GM10248 (cell line): ENCODE measurements around the gene PHYKPL.
"Not testable (repeated sequence)": the region's sequence is repeated elsewhere in the genome, so short reads cannot be mapped to it uniquely, and the experiment has no call there.

Experiments used
- CTCF ChIA-PET: fragments of 300-600 bp; sonication (Branson Sonifier 250); formaldehyde crosslinking; extraction: SDS; loops from one replicate; lab custom pipeline; 2021; ENCODE audit warnings: antibody characterized with exemption; lab: Yijun Ruan, JAX
- POLR2A ChIA-PET: fragments of 350-650 bp; sonication (Branson Sonifier 250); formaldehyde crosslinking; extraction: SDS; loops from one replicate; lab custom pipeline; 2020; ENCODE audit warnings: antibody characterized with exemption; lab: Yijun Ruan, JAX
- DNase-seq: peaks from one replicate; pipeline ENCODE4 v3.0.0; 2012; ENCODE audit errors: extremely low spot score
- CTCF ChIP-seq: IDR thresholded peaks from 2 replicates; pipeline ENCODE4 v1.5.1; 2012; ENCODE audit warnings: mild to moderate bottlenecking, low read depth; ENCODE audit errors: extremely low read depth, missing control alignments, control extremely low read depth

Gene PHYKPL

GRCh38 chr5:178259623-178260536 is 27.3 kb upstream of the PHYKPL start:
- no peak for DNase-seq
- POLR2A ChIA-PET: no interaction called here
- CTCF ChIA-PET: interaction anchor here (0.9 to 1.1 kb wide), 2 partner anchors 22 to 25 kb away, joined by 3 to 4 read pairs; no protein-coding TSS in a partner anchor
- TF ChIP-seq CTCF: no peak

GRCh38 chr5:178257650-178258049 is 25.0 kb upstream of the PHYKPL start:
- ChIA-PET POLR2A (no interaction called here), CTCF (no interaction called here)
- no peak for TF ChIP-seq CTCF
- DNase-seq: no peak

DNA sequence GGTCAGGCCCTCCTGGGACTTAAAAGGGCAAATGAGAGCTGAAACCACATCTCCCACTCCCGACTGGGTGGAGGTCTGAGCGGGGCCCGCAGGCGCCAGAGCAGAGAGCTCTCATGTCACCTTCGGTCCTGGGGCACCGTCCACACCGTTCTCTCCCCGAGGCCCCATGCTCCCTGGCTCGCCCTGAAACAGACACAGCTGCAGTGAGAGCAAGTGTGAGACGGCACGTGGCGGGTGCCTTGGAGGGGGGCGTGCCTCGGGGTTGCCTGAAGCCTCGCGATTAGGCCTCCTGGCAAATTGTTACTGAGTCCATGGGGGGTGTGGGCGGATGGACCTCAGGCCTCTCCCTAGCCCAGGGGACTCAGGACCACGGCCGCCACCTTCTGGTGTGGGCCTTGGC is 24.1 kb upstream of the PHYKPL start:
- DNase-seq: no peak
- CTCF ChIA-PET: interaction anchor here (0.6 to 1.2 kb wide), 2 partner anchors 22 to 23 kb away, joined by 3 to 4 read pairs; no protein-coding TSS in a partner anchor
- POLR2A ChIA-PET: no interaction called here
- TF ChIP-seq CTCF: no peak

GRCh38 chr5:178253632-178254031 is 21.0 kb upstream of the PHYKPL start:
- POLR2A ChIA-PET, DNase-seq: not testable (repeated sequence)
- CTCF ChIA-PET: interaction anchor here (1.8 kb wide), 1 partner anchor 19 kb away, joined by 4 read pairs; no protein-coding TSS in a partner anchor

GRCh38 chr5:178252258-178252657 is 19.7 kb upstream of the PHYKPL start:
- no peak for TF ChIP-seq CTCF
- CTCF ChIA-PET: interaction anchor here (4.1 kb wide), 1 partner anchor 17 kb away, joined by 18 read pairs; no protein-coding TSS in a partner anchor

GRCh38 chr5:178250263-178250662 is 17.7 kb upstream of the PHYKPL start:
- ChIA-PET CTCF (interaction anchor here (4.1 kb wide), 1 partner anchor 15 kb away, joined by 18 read pairs; no protein-coding TSS in a partner anchor), POLR2A (no interaction called here)
- DNase-seq: no peak
- no peak for TF ChIP-seq CTCF

More at GRCh38 chr5:178252258-178252657, 19.7 kb upstream of the PHYKPL start:
- POLR2A ChIA-PET: no interaction called here
- DNase-seq: no peak
